GM23338 (cell line): ENCODE data around the gene SYT11. TPM values are rescaled to one million over a fixed set of nuclear protein-coding genes. Genes with fewer than 3 reads are reported as not detected.

Experiments
- ATAC-seq: fragments of 200-7000 bp; cut with Tn5 transposase; 3 replicates; pipeline ENCODE4 v1.9.1; 2020
- DNase-seq: peaks from one replicate; pipeline ENCODE4 v3.0.0-alpha.2; 2015; ENCODE audit warnings: low spot score
- H2AFZ ChIP-seq: fragments of 200-600 bp; sonication (generic); 2 replicates; pipeline ENCODE4 v1.8.0; 2016; ENCODE audit warnings: antibody characterized with exemption, mild to moderate bottlenecking, moderate library complexity
- H3F3A ChIP-seq: fragments of 200-600 bp; sonication (generic); replicated peaks from 2 replicates; pipeline ENCODE4 v1.8.0; 2017; ENCODE audit warnings: antibody characterized with exemption, mixed run types, low read depth
- H3K27ac ChIP-seq: fragments of 200-600 bp; sonication (generic); 2 replicates; pipeline ENCODE4 v1.6.1; 2016; ENCODE audit warnings: low read depth
- H3K27me3 ChIP-seq: fragments of 200-600 bp; sonication (generic); 2 replicates; pipeline ENCODE4 v1.8.0; 2016; ENCODE audit warnings: mild to moderate bottlenecking, mixed run types, moderate library complexity; ENCODE audit not compliant: insufficient read depth
- H3K36me3 ChIP-seq: fragments of 200-600 bp; sonication (generic); 2 replicates; pipeline ENCODE4 v1.8.0; 2016; ENCODE audit warnings: mild to moderate bottlenecking; ENCODE audit not compliant: insufficient read depth
- H3K4me1 ChIP-seq: fragments of 200-600 bp; sonication (generic); 2 replicates; pipeline ENCODE4 v1.8.0; 2016; ENCODE audit warnings: mild to moderate bottlenecking, moderate library complexity; ENCODE audit not compliant: insufficient read depth
- H3K4me2 ChIP-seq: fragments of 200-600 bp; sonication (generic); 2 replicates; pipeline ENCODE4 v1.7.1; 2017; ENCODE audit warnings: mixed run types
- H3K4me3 ChIP-seq: fragments of 200-600 bp; sonication (generic); 2 replicates; pipeline ENCODE4 v1.6.1; 2016; ENCODE audit warnings: mixed run types
- H3K79me2 ChIP-seq: fragments of 200-600 bp; sonication (generic); replicated peaks from 2 replicates; pipeline ENCODE4 v1.8.0; 2017; ENCODE audit warnings: mild to moderate bottlenecking; ENCODE audit not compliant: insufficient read depth
- H3K9me2 ChIP-seq: fragments of 200-600 bp; sonication (generic); 2 replicates; pipeline ENCODE4 v1.8.0; 2017; ENCODE audit not compliant: insufficient read depth
- H4K20me1 ChIP-seq: fragments of 200-600 bp; sonication (generic); replicated peaks from 2 replicates; pipeline ENCODE4 v1.8.0; 2017; ENCODE audit warnings: mild to moderate bottlenecking; ENCODE audit not compliant: insufficient read depth
- H3K27ac Mint-ChIP-seq: 2 replicates; pipeline ENCODE4 v1.8.0; 2020; ENCODE audit warnings: inconsistent platforms, mild to moderate bottlenecking, moderate library complexity, mixed read lengths
- H3K27me3 Mint-ChIP-seq: 3 replicates; pipeline ENCODE4 v1.8.0; 2022; ENCODE audit warnings: low read depth, mild to moderate bottlenecking, moderate library complexity, mixed read lengths, inconsistent platforms; ENCODE audit not compliant: insufficient read depth, poor library complexity
- H3K36me3 Mint-ChIP-seq: 3 replicates; pipeline ENCODE4 v1.8.0; 2021; ENCODE audit warnings: low read depth, mild to moderate bottlenecking, inconsistent platforms, moderate library complexity, mixed read lengths
- H3K4me1 Mint-ChIP-seq: 3 replicates; pipeline ENCODE4 v1.8.0; 2020; ENCODE audit warnings: mild to moderate bottlenecking, inconsistent platforms, mixed read lengths
- H3K4me3 Mint-ChIP-seq: 3 replicates; pipeline ENCODE4 v1.8.0; 2021; ENCODE audit warnings: moderate library complexity, mild to moderate bottlenecking, inconsistent platforms, mixed read lengths
- H3K9me3 Mint-ChIP-seq: 3 replicates; pipeline ENCODE4 v1.8.0; 2020; ENCODE audit warnings: moderate library complexity, mild to moderate bottlenecking, inconsistent platforms, mixed read lengths
- CREB1 ChIP-seq: fragments of 250-450 bp; sonication (Bioruptor Pico); IDR thresholded peaks from 2 replicates; pipeline ENCODE4 v1.5.0; 2020; ENCODE audit warnings: low read depth, mild to moderate bottlenecking, moderate library complexity
- CTCF ChIP-seq, 2 experiments: fragments of 200-600 bp in 1 of 2; sonication (generic) in 1 of 2; conservative IDR thresholded peaks; 2 replicates each; pipeline versions ENCODE4 v1.5.1 to v1.6.1; 2016 to 2017; ENCODE audit warnings: antibody characterized with exemption in 2 of 2, low read depth in 2 of 2, mild to moderate bottlenecking in 2 of 2, moderate library complexity in 1 of 2
- POLR2AphosphoS5 ChIP-seq: IDR thresholded peaks from 2 replicates; pipeline ENCODE4 v1.6.1; 2016; ENCODE audit warnings: antibody characterized with exemption, low read depth
- REST ChIP-seq: IDR thresholded peaks from one replicate; pipeline ENCODE4 v1.6.1; 2018; ENCODE audit warnings: antibody characterized with exemption; ENCODE audit not compliant: unreplicated experiment
- polyA plus RNA-seq: library from polyadenylated mRNA; unstranded; fragments of >200 nt; fragmentation: Nextera tagmentation; extraction: Ambion mirVana; gene quantifications from 2 replicates; pipeline ENCODE4 v1.2.1, GENCODE V29; 2016
- total RNA-seq: library from RNA; depleted of rRNA; stranded (reverse); fragments of >200 nt; shearing (Covaris generic); gene quantifications from 2 replicates; pipeline ENCODE4 v1.2.3, GENCODE V29; 2014

The SYT11 gene
- total and polyA plus RNA-seq, 2 experiments from 2014 or later, result 3.9 to 15.9 TPM

GRCh38 chr1:155910621-155911121 is 51.3 kb downstream of the SYT11 start:
- H3K27ac Mint-ChIP-seq, result peak overlapping the region; percentile 91
- H3K36me3 Mint-ChIP-seq, result peaks cover 64% of the 10 kb centered on the region
- Histone ChIP-seq H3K4me3 (peak overlapping the region; percentile 83), H3K79me2 (peaks cover 20% of the 10 kb centered on the region), H3K9me2 (no peaks in the 10 kb centered on the region), H4K20me1 (peaks cover 26% of the 10 kb centered on the region), H3K27ac (no peak overlapping the region), H3K4me1 (peaks cover 5% of the 10 kb centered on the region; the same call in 1 of the 2 replicates), H3K36me3 (peaks cover 37% of the 10 kb centered on the region), H2AFZ (0 out of 2 replicates have a peak overlapping the region, but pooled peaks have one; percentile 60), H3F3A (peaks cover 39% of the 10 kb centered on the region), H3K27me3 (no peaks in the 10 kb centered on the region), H3K4me2 (peak overlapping the region; percentile 91)
- TF ChIP-seq CREB1 (CRISPR knock-in tag) (no peak), CTCF (conservative IDR thresholded peaks at IDR 0.05; ENCODE audit: low read depth in 2 of 2) (peak; percentile 33 to 48; a peak in 3 of 4 replicates)
- H3K4me3 Mint-ChIP-seq, result peak overlapping the region; percentile 88
- H3K9me3 Mint-ChIP-seq, result no peaks in the 10 kb centered on the region
- H3K4me1 Mint-ChIP-seq, result peaks cover 13% of the 10 kb centered on the region; the same call in 2 of the 3 replicates
- DNase-seq (peak; percentile 54), ATAC-seq (peak; percentile 71)
- H3K27me3 Mint-ChIP-seq, result peaks cover 6% of the 10 kb centered on the region

DNA sequence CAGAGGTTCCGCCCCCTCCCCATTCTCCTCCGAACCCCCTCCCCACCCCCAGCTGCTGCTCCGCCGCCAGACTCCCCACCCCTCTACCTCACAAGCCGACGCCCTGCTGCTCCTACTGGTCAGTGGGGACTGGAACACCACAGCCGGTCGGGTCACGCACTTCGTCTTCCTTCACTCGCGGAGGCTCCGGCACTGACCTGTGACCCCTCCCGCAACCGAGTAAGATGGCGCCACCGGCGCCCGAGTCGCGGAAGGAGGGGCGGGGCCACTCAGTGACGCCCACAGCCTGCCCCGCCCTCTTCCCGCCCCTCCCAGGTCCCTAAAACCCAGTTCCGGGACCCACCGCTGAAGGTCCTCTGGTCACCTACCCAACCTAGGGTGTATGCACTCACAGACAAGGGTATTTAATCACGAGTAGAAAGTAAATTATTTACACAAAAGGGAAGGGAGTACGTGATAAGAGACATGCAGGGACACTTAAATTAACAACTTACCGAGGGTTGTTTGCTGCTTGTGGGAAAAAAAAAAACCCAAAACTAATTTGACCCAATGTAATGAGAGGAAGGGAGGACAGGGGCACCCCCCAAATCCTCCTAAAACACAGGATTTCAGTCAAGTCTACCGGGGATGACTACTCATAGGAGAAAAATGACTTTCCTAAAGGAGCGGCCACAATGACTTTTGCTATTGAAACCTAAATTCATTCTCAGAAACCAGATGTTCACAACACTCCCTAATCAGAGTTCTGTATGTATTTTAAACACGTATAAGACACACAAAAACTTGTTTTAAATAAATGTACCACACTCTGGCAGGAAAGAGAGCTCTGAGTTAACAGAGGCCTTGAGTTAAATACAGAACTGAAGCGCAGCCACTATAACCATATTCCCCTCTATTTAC is 52.0 kb downstream of the SYT11 start, which contains the start of gene RIT1:
TSS of gene RIT1 (minus strand) at position 194 of the 900 bp plus-strand sequence. CDS start 588 bp downstream, outside the sequence.
- peaks cover 68% of the 10 kb centered on the region for H3K36me3 Mint-ChIP-seq
- H3K36me3 ChIP-seq, result peaks cover 37% of the 10 kb centered on the region
- peak within 1 kb of the TSS; percentile 92 for H3K27ac ChIP-seq
- H3K4me1 ChIP-seq, result peaks cover 5% of the 10 kb centered on the region; the same call in 1 of the 2 replicates
- H3K27me3 ChIP-seq, result no peaks in the 10 kb centered on the region
- peaks cover 20% of the 10 kb centered on the region for H3K79me2 ChIP-seq
- H3K9me3 Mint-ChIP-seq, result no peaks in the 10 kb centered on the region
- H3K27me3 Mint-ChIP-seq, result peaks cover 6% of the 10 kb centered on the region
- H3K4me1 Mint-ChIP-seq, result peaks cover 13% of the 10 kb centered on the region; the same call in 2 of the 3 replicates
- ATAC-seq (peak; percentile 94), DNase-seq (peak; percentile 94)
- H2AFZ ChIP-seq, result 0 out of 2 replicates have a peak within 1 kb of the TSS, but pooled peaks have one; percentile 60
- H3K4me3 Mint-ChIP-seq, result peak within 1 kb of the TSS; percentile 88
- TF ChIP-seq REST (no peak), CREB1 (CRISPR knock-in tag) (peak; percentile 77), POLR2AphosphoS5 (peak; percentile 81)
- H3K27ac Mint-ChIP-seq, result peak within 1 kb of the TSS; percentile 91
- H3K9me2 ChIP-seq, result no peaks in the 10 kb centered on the region
- H3F3A ChIP-seq, result peaks cover 43% of the 10 kb centered on the region
- H3K4me2 ChIP-seq, result peak within 1 kb of the TSS; percentile 91
- H3K4me3 ChIP-seq, result peak within 1 kb of the TSS; percentile 83
- H4K20me1 ChIP-seq, result peaks cover 23% of the 10 kb centered on the region
